Right atrium auricular region (tissue), 2 donors: ENCODE measurements around the gene MRPL33. TPM values are rescaled to one million over a fixed set of nuclear protein-coding genes. Genes with fewer than 3 reads are reported as not detected.
A peak's percentile ranks its signal among the peaks of the same experiment; 100 is the strongest.

Source experiments
- DNase-seq: peaks from one replicate; pipeline ENCODE4 v3.0.0-alpha.2; 2019; ENCODE audit warnings: low spot score
- H3K27ac ChIP-seq, 2 donors: fragments of 200-600 bp; sonication (generic); 1 replicate in 1 of 2; 2 replicates in 1 of 2; pipeline ENCODE4 v1.5.1; 2016 to 2019
- H3K27me3 ChIP-seq, 2 donors: fragments of 200-600 bp; sonication (generic); one replicate each; pipeline versions ENCODE4 v1.5.1 to v1.6.0; 2017 to 2019
- H3K36me3 ChIP-seq: fragments of 200-600 bp; sonication (generic); one replicate; pipeline ENCODE4 v1.5.1; 2016
- H3K4me1 ChIP-seq, 2 donors: fragments of 200-600 bp; sonication (generic); one replicate each; pipeline versions ENCODE4 v1.5.1 to v1.6.0; 2017 to 2019
- H3K4me3 ChIP-seq, 2 donors: fragments of 200-600 bp; sonication (generic); 1 replicate in 1 of 2; 2 replicates in 1 of 2; pipeline ENCODE4 v1.5.1; 2017 to 2019; ENCODE audit warnings: mild to moderate bottlenecking in 1 of 2, moderate library complexity in 1 of 2
- H3K9me3 ChIP-seq, 2 donors: fragments of 200-600 bp; sonication (generic); one replicate each; pipeline ENCODE4 v1.5.1; 2019
- CTCF ChIP-seq, 2 donors: fragments of 200-600 bp; sonication (generic); IDR thresholded peaks; one replicate each; pipeline ENCODE4 v1.5.1; 2019; ENCODE audit warnings: antibody characterized with exemption in 2 of 2
- total RNA-seq, 2 donors: library from RNA; depleted of rRNA; stranded (reverse); fragments of >200 nt; gene quantifications; one replicate each; pipeline ENCODE4 v1.1.0, GENCODE V29; 2016

The MRPL33 gene
- total RNA-seq: 100 to 1,000 TPM; 270 to 370 TPM

GRCh38 chr2:27771548-27772335 is at the start of gene MRPL33:
TSS of gene MRPL33 (plus strand) at chr2:27771719. CDS start at chr2:27771778, 59 bp downstream.
- Histone ChIP-seq H3K36me3 (no peaks in the 10 kb centered on the region), H3K9me3 (no peaks in the 10 kb centered on the region), H3K27ac (peak within 1 kb of the TSS; percentile 93 to 94), H3K27me3 (no peaks in the 10 kb centered on the region), H3K4me1 (peaks cover 0 to 50% of the 10 kb centered on the region in 2 donors), H3K4me3 (peak within 1 kb of the TSS; percentile 75 to 89)
- peak in 1 of 2 donors; percentile 18 for TF ChIP-seq CTCF (IDR thresholded peaks at IDR 0.05)
- DNase-seq: peak; percentile 95

- Histone ChIP-seq H3K27ac (peak overlapping the region; percentile 75 to 88), H3K36me3 (no peaks in the 10 kb centered on the region), H3K4me1 (peaks cover 0 to 55% of the 10 kb centered on the region in 2 donors), H3K9me3 (no peaks in the 10 kb centered on the region), H3K4me3 (no peak overlapping the region), H3K27me3 (no peaks in the 10 kb centered on the region)
- no peak for TF ChIP-seq CTCF (IDR thresholded peaks at IDR 0.05)
- DNase-seq: no peak
Observed at GRCh38 chr2:27721884-27722485, 49.5 kb upstream of the MRPL33 start.

GRCh38 chr2:27723372-27724144 is 48.0 kb upstream of the MRPL33 start:
- no peaks in the 10 kb centered on the region for H3K27me3 ChIP-seq
- peak; percentile 84 for DNase-seq
- no peaks in the 10 kb centered on the region for H3K9me3 ChIP-seq
- H3K4me1 ChIP-seq: peaks cover 0 to 53% of the 10 kb centered on the region in 2 donors
- no peaks in the 10 kb centered on the region for H3K36me3 ChIP-seq
- TF ChIP-seq CTCF (IDR thresholded peaks at IDR 0.05): peak; percentile 88 to 91
- H3K27ac ChIP-seq: peak overlapping the region; percentile 75 to 88
- no peak overlapping the region for H3K4me3 ChIP-seq

- peaks cover 0 to 60% of the 10 kb centered on the region in 2 donors for H3K4me1 ChIP-seq
- no peak overlapping the region for H3K4me3 ChIP-seq
- no peaks in the 10 kb centered on the region for H3K36me3 ChIP-seq
- no peak for DNase-seq
- no peaks in the 10 kb centered on the region for H3K27me3 ChIP-seq
- TF ChIP-seq CTCF (IDR thresholded peaks at IDR 0.05): no peak
- H3K9me3 ChIP-seq: no peaks in the 10 kb centered on the region
- H3K27ac ChIP-seq: peak overlapping the region; percentile 75 to 88
Observed at GRCh38 chr2:27724191-27724590, 47.3 kb upstream of the MRPL33 start.

GRCh38 chr2:27724905-27725701 is 46.4 kb upstream of the MRPL33 start:
- Histone ChIP-seq H3K9me3 (no peaks in the 10 kb centered on the region), H3K27ac (peak overlapping the region; percentile 75 to 88), H3K27me3 (no peaks in the 10 kb centered on the region), H3K36me3 (no peaks in the 10 kb centered on the region), H3K4me1 (peaks cover 0 to 63% of the 10 kb centered on the region in 2 donors), H3K4me3 (no peak overlapping the region)
- peak; percentile 49 for DNase-seq
- no peak for TF ChIP-seq CTCF (IDR thresholded peaks at IDR 0.05)
